Skeletal muscle satellite cell (primary cell): Measurements from ENCODE around the gene BAIAP2L1.

Source experiments
- H3K27me3 ChIP-seq: 2 replicates; pipeline ENCODE4 v1.7.0; 2013; ENCODE audit warnings: low read length; ENCODE audit not compliant: control insufficient read depth, insufficient read depth
- H3K36me3 ChIP-seq: 2 replicates; pipeline ENCODE4 v1.7.0; 2013; ENCODE audit warnings: mild to moderate bottlenecking, control low read depth, low read length; ENCODE audit not compliant: insufficient read depth
- H3K4me1 ChIP-seq: 2 replicates; pipeline ENCODE4 v1.7.0; 2013; ENCODE audit warnings: low read length; ENCODE audit not compliant: control insufficient read depth, insufficient read depth
- H3K4me2 ChIP-seq: 2 replicates; pipeline ENCODE4 v1.7.0; 2013; ENCODE audit warnings: mild to moderate bottlenecking, low read length
- H3K4me3 ChIP-seq: 2 replicates; pipeline ENCODE4 v1.7.0; 2013; ENCODE audit warnings: low read length
- H3K9ac ChIP-seq: 2 replicates; pipeline ENCODE4 v1.7.0; 2013; ENCODE audit warnings: mild to moderate bottlenecking, low read depth, low read length, moderate library complexity
- H3K9me3 ChIP-seq: replicated peaks from 2 replicates; pipeline ENCODE4 v1.7.0; 2013; ENCODE audit warnings: mild to moderate bottlenecking, control low read depth, low read length

Gene BAIAP2L1

GRCh38 chr7:98297626-98298286 is 103.1 kb downstream of the BAIAP2L1 start:
- Histone ChIP-seq H3K27me3 (no peaks in the 10 kb centered on the region), H3K4me3 (no peak overlapping the region), H3K4me1 (no peaks in the 10 kb centered on the region), H3K9ac (no peak overlapping the region), H3K36me3 (peaks cover 30% of the 10 kb centered on the region), H3K9me3 (no peaks in the 10 kb centered on the region), H3K4me2 (no peak overlapping the region)

DNA sequence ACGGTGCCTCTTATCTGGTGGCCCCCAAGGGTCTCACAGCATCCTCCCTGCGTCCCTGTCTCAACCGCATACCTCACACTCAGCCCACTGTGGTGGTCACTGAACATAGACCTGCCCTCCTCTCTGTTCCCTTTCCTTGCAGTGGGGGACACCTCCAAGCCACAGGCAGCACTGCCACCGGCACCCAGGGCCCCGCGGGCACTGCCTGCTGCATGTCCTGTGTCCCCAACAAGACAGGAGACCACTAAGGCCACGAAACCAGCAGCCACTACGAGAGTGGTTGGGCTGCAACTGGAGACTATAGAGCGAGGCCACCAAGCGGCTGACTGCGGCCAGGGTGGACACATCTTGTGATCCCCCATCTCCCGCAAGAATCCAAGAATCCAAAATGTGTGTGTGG is 104.1 kb downstream of the BAIAP2L1 start:
- H3K9ac ChIP-seq = no peak overlapping the region
- H3K4me3 ChIP-seq = no peak overlapping the region
- H3K9me3 ChIP-seq = no peaks in the 10 kb centered on the region
- no peak overlapping the region for H3K4me2 ChIP-seq
- peaks cover 39% of the 10 kb centered on the region for H3K36me3 ChIP-seq
- no peaks in the 10 kb centered on the region for H3K4me1 ChIP-seq
- H3K27me3 ChIP-seq = no peaks in the 10 kb centered on the region

DNA sequence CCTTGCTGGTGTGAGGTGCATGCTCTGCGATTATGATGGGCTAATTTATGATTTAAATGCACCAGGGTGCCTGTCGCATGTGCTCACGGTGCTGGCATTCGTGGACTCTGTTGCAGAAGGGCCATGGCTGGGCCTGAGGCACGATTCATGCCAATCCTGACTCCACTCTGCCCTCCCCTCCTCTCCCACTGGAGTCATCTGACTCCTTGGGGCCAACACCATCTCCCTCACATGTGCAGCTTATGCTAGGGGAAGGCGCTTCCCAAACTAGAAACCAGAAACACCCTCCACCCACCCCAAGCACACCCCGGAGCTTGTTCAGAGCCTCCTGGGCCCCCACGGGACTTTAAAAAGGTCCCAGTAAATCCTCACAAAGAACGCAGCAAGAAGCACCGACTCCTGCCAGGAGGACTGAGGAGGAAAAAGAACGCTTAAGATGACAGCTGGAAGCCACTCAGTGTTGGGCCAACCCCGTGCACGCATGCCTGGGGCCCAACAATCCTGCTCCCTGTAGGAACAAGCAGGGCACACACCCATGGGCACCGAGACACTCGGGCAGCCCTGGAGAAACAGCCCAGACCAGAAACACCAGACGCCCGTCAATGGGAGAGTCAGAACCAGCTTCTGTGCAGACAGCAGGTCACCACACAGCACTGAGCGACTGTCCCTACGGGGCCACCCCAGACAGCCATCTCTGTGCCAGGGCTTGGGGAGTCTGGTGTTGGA is 105.3 kb downstream of the BAIAP2L1 start:
- Histone ChIP-seq H3K4me1 (no peaks in the 10 kb centered on the region), H3K27me3 (no peaks in the 10 kb centered on the region), H3K9me3 (no peaks in the 10 kb centered on the region), H3K36me3 (peaks cover 51% of the 10 kb centered on the region), H3K9ac (no peak overlapping the region), H3K4me3 (no peak overlapping the region), H3K4me2 (no peak overlapping the region)

DNA sequence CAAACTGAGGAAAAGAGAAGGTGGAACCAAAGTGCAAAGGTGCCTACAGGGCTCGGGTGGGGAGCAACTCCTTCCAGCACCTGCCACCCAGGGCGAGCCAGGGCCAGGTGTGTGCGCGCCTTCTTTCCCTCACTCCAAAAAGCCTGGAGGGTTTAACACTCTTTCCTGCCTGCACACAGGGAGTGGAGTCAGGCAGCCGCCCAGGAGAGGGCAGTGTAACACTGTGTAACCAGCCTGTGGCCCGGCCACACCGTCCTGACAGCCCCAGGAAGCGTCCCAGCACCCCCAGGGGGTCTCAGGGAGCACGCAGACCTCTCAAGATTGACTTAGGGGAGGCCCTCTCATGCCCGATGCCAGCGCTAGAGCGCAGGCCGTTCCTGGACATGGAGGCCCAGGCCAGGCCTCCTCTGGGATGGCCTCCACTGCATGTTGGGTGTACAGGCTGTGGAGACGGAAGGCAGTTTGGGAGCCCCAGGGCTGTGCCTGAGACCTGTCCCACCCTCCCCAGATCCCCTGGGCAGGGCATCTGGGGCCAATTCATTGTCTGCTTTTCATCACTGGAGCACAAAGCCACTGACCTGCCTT is 106.0 kb downstream of the BAIAP2L1 start:
- H3K9ac ChIP-seq = no peak overlapping the region
- no peaks in the 10 kb centered on the region for H3K27me3 ChIP-seq
- H3K36me3 ChIP-seq = peaks cover 52% of the 10 kb centered on the region
- no peak overlapping the region for H3K4me3 ChIP-seq
- no peak overlapping the region for H3K4me2 ChIP-seq
- no peaks in the 10 kb centered on the region for H3K4me1 ChIP-seq
- H3K9me3 ChIP-seq = no peaks in the 10 kb centered on the region

GRCh38 chr7:98294326-98294725 is 106.6 kb downstream of the BAIAP2L1 start:
- peaks cover 58% of the 10 kb centered on the region for H3K36me3 ChIP-seq
- no peaks in the 10 kb centered on the region for H3K9me3 ChIP-seq
- H3K9ac ChIP-seq = no peak overlapping the region
- no peak overlapping the region for H3K4me3 ChIP-seq
- H3K4me2 ChIP-seq = no peak overlapping the region
- H3K4me1 ChIP-seq = no peaks in the 10 kb centered on the region
- no peaks in the 10 kb centered on the region for H3K27me3 ChIP-seq

- no peaks in the 10 kb centered on the region for H3K4me1 ChIP-seq
- H3K4me3 ChIP-seq = no peak overlapping the region
- no peak overlapping the region for H3K4me2 ChIP-seq
- no peak overlapping the region for H3K9ac ChIP-seq
- H3K36me3 ChIP-seq = peaks cover 61% of the 10 kb centered on the region
- no peaks in the 10 kb centered on the region for H3K9me3 ChIP-seq
- H3K27me3 ChIP-seq = no peaks in the 10 kb centered on the region
These were observed 107.1 kb downstream of the BAIAP2L1 start for GRCh38 chr7:98293746-98294145.

DNA sequence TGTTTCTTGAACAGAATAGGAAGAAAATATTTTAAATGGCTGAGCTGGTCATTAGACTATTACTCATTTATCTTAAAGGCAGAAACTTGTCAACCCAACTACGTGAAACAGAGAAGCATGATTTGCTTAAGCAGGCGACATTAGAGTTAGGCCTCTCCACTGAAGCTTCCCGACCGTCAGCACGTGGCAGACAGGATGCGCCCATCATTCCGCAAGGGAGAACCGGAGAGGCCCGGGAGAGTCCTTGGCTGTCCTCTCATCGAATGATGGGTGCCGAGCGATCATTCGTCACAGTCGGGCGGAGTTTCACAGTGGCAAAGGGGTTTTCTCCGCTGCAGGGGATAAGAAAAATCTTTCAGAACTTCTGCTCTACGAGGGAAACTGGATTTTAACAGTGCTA is 107.6 kb downstream of the BAIAP2L1 start:
- Histone ChIP-seq H3K9ac (no peak overlapping the region), H3K27me3 (no peaks in the 10 kb centered on the region), H3K36me3 (peaks cover 65% of the 10 kb centered on the region), H3K9me3 (no peaks in the 10 kb centered on the region), H3K4me3 (no peak overlapping the region), H3K4me1 (peaks cover 1% of the 10 kb centered on the region), H3K4me2 (no peak overlapping the region)

DNA sequence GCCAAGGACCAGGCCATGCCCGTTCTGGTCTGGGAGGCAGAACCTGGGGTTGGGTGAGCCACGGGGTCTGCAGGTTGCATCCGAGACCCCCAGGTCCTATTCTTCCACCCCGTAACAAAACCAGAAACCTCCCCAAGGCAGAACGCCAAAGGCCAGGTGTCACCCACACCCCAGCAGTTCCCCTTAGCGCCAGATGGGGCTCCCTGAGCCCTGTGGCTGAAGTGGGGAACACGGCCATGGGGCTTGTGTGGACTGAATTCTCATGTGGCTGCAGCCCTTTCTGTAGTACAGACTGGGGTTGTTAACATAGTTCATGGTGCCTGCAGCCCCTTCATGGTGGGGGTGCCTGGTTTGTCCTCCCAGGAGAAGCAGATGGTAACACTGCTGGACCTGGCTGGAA is 109.2 kb downstream of the BAIAP2L1 start:
- Histone ChIP-seq H3K4me2 (no peak overlapping the region), H3K36me3 (peaks cover 80% of the 10 kb centered on the region), H3K9me3 (no peaks in the 10 kb centered on the region), H3K4me3 (no peak overlapping the region), H3K27me3 (no peaks in the 10 kb centered on the region), H3K9ac (no peak overlapping the region), H3K4me1 (peaks cover 17% of the 10 kb centered on the region)

GRCh38 chr7:98289333-98289875 is 111.5 kb downstream of the BAIAP2L1 start:
- H3K27me3 ChIP-seq = no peaks in the 10 kb centered on the region
- no peak overlapping the region for H3K4me2 ChIP-seq
- H3K9ac ChIP-seq = no peak overlapping the region
- H3K36me3 ChIP-seq = peaks cover 86% of the 10 kb centered on the region
- H3K4me1 ChIP-seq = peaks cover 40% of the 10 kb centered on the region
- no peak overlapping the region for H3K4me3 ChIP-seq
- H3K9me3 ChIP-seq = no peaks in the 10 kb centered on the region

DNA sequence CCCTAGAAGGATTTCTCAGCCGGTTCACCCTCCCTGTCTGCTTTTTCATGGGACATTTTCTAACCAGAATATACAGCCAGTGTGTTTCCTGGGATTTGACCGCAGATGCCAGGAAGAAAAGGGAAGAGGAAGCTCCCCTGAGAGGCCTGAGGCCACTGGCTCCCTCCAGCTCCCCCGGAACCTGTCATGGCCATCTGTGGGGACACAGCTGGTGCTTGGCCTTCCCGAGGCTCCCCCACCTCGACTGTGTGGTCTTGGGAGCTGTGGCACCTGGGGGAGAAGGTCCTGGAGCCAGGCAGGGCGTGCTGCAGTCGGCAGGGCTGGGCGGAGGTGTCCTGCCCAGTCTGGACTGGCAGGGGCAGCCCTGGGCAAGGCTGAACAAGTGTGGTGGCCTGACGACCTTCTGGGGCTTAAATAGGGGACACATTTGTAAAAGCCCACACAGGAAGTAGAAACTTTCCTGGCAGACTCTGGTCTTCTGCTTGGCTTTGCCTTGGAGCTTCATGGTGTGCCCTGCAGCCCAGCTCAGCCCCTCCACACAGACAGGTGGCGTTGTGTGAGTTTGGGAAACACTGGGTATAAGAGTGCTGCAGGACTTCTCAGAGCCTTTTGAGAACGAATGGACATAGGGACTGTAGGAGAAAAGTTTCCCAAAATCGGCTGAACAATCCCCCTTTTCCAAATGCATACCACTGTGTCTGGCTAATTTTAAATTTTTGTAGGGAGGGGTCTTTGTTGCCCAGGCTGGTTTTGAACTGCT is 112.6 kb downstream of the BAIAP2L1 start:
- no peak overlapping the region for H3K4me3 ChIP-seq
- peak overlapping the region; percentile 13 for H3K9ac ChIP-seq
- H3K4me2 ChIP-seq = peak overlapping the region; percentile 24
- no peaks in the 10 kb centered on the region for H3K9me3 ChIP-seq
- peaks cover 50% of the 10 kb centered on the region for H3K4me1 ChIP-seq
- H3K36me3 ChIP-seq = peaks cover 81% of the 10 kb centered on the region
- no peaks in the 10 kb centered on the region for H3K27me3 ChIP-seq

DNA sequence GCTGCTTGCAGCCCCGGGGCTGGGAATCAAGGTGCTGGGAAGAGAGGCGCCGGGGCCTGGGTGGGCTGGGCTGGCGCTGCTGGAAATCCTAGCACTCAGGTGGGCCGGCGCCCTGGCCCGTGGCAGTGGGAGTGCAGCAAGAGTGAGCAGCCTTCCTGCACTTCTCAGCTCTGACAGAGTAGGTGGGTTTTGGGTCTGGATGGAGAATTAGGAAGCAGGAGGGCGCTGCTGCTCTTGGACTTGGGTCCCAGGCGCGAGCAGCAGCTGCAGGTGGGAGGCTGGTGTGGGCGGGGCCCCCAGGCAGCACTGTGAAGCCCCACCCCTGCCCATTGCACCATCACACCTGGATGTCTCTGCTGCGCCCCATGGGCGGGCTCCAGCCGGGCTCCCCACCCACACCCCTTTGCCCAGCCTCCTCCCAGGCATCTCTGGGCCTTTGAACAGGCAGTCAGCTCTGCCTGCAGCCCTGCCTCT is 113.4 kb downstream of the BAIAP2L1 start:
- peaks cover 51% of the 10 kb centered on the region for H3K4me1 ChIP-seq
- no peaks in the 10 kb centered on the region for H3K27me3 ChIP-seq
- H3K4me3 ChIP-seq = peak overlapping the region; percentile 87
- no peaks in the 10 kb centered on the region for H3K9me3 ChIP-seq
- peaks cover 80% of the 10 kb centered on the region for H3K36me3 ChIP-seq
- peak overlapping the region; percentile 94 for H3K4me2 ChIP-seq
- H3K9ac ChIP-seq = peak overlapping the region; percentile 94
